HG03460 (cell line): ENCODE data around the gene RAC2.
"Not testable (repeated sequence)": the region's sequence is repeated elsewhere in the genome, so short reads cannot be mapped to it uniquely, and the experiment has no call there.

Source experiments
- ATAC-seq: cut with Tn5 transposase; IDR thresholded peaks from one replicate; pipeline ENCODE4 v1.9.1; 2021; ENCODE audit not compliant: unreplicated experiment

RAC2 gene

GRCh38 chr22:37206841-37207821 is 36.9 kb downstream of the RAC2 start:
- no peak for ATAC-seq

DNA sequence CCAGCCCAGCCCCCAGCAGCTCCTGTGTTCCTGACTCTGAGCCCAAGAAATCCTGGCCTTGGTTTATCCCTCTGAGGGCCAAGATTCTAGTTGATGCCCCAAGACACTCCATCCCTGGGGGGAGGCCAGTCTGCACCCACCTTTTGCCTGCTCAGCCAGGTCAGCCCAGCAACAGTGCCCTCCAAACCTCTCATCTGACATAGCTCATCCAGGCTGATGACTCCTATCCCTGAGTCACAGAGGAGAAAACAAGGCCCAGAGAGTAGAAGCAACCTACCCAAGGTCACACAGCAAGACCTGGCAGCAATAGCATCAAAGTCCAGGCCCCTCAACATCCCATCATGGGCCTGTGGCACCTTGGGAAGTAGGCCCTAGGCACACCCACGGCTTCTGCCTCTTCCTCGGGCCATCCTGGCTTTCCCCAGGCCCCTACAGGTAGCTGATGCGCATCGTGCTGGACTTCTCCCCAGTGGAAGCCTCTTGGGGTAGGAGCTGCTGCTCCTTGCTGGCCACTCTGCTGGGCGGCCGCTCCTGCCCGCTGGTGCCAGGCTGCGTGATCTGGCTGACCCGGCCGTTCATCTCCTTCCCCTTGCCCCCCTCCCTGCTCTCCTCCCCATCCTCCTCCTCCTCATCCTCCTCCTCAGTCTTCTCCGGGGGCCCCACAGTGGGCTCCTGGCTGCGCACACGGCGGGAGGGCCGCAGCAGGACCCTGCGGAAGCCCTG is 37.8 kb downstream of the RAC2 start:
- ATAC-seq = no peak

GRCh38 chr22:37205046-37205445 is 39.0 kb downstream of the RAC2 start:
- ATAC-seq = no peak

DNA sequence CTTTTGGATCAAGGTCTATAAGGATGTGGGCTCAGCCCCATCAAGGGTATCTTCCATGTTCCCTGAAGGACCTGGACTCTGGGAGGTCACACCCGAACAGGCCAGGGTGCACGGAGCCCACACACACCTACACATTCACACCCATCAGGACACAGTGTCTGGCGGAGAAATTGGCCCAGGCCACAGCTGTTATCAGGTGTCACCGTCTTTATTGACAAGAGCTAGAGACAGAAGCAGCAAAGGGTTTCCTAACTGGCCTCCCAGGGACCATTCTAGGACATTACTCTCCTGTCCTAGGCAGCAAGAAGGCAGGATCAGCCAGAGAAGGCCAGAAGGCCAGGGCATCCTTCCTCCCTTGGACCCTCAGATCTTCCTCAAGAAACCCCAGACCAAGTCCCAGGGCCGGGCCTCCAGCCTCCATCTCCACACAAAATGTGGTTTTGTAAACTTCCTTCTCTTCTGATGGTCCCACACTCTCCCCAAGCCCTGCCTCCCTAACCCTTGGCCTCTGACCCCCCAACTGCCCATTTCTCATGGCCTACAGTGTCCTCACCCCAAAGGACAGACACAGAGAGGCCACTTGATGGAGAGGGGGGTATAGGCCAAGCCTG is 39.9 kb downstream of the RAC2 start:
- ATAC-seq = no peak

DNA sequence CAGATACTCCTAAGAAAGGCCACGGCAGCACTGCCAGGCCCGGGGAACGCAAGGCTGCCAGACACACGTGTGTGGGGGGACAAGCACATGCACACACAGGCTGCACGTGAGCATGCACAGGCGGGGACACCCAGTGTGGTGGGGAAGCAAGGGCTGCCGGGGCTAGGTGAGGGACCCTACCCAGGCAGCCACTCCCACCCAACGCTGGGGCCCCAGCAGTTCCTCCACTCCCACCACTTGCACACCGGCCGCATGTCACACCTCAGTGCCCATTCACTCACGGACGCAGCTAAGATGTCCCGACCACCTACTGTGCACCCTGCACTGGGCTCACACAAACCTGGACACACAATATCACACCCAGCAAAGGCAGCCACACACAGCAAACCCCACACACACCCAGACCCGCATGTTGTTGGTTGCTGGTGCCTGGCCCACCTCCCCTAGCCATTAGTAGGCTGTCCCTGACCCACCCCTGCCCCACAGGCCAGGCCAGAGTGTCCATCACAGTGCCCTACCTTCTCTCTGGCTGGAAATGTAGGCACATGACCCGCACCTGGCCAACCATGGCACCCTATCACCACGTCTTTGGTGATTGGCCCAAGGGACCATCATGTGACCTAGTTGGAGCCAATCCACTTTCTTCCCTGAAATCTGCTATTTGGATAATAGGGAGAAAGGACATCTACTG is 40.6 kb downstream of the RAC2 start:
- ATAC-seq = no peak

GRCh38 chr22:37202716-37203115 is 41.4 kb downstream of the RAC2 start:
- ATAC-seq = no peak

GRCh38 chr22:37202001-37202555 is 42.0 kb downstream of the RAC2 start:
- ATAC-seq = no peak

DNA sequence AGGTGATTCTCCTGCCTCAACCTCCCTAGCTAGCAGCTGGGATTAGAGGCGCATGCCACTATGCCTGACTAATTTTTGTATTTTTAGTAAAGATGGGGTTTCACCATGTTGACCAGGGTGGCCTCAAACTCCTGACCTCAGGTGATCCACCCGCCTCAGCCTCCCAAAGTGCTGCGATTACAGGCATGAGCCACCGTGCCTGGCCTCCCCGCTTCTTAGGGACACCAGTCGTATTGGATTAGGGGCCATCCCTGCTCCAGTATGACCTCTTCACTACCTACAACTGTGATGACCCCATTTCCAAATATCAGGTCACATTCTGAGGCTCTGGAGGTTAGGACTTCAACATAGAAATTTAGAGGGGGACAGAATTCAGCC is 42.6 kb downstream of the RAC2 start:
- not testable (repeated sequence) for ATAC-seq

DNA sequence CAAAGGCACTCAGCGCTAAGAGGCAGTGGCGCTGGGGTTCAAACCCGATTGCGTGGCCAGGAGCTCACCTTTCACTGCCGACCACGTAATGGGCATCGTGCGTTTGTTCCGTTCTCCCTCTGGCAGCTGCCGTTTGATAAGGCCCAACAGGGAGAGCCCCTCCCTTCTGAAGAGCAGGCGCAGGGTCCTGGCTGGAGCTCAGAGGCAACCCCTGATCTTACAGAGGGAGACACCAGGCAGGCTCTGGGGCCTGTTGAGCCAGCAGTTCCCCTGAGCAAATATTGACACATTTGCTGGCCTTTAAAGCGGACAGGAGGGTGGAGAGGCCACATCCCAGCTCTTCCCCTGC is 44.3 kb downstream of the RAC2 start:
- ATAC-seq = no peak

- ATAC-seq = peak; percentile 87
Measured at GRCh38 chr22:37199103-37199759, 44.8 kb downstream of the RAC2 start.

- no peak for ATAC-seq
Measured at GRCh38 chr22:37198258-37199102, 45.6 kb downstream of the RAC2 start.

GRCh38 chr22:37197451-37198257 is 46.4 kb downstream of the RAC2 start:
- ATAC-seq = no peak

- ATAC-seq = no peak
Measured at GRCh38 chr22:37196539-37197450, 47.3 kb downstream of the RAC2 start.

- no peak for ATAC-seq
Measured at GRCh38 chr22:37195921-37196320, 48.1 kb downstream of the RAC2 start.

DNA sequence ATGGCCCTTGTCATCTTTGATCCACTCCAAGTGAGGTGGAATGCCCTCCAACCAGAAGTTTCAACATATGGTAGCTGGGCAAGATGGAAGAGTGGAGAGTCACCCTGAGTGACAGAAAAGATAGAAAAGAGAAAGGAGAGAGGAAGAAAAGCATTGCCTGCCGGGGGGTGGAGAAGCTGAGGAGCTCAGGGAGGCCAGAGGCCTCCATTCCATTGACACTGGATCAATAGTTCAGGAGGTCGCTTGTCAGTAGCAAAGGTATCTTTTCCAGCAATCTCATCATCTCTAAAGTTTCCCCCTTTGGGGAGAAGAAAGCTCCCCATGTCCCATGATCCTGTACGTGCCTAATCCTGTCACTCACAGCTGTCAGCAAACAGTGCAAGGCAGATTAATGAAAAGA is 49.3 kb downstream of the RAC2 start:
- no peak for ATAC-seq

- no peak for ATAC-seq
Measured at GRCh38 chr22:37193629-37194191, 50.4 kb downstream of the RAC2 start.

DNA sequence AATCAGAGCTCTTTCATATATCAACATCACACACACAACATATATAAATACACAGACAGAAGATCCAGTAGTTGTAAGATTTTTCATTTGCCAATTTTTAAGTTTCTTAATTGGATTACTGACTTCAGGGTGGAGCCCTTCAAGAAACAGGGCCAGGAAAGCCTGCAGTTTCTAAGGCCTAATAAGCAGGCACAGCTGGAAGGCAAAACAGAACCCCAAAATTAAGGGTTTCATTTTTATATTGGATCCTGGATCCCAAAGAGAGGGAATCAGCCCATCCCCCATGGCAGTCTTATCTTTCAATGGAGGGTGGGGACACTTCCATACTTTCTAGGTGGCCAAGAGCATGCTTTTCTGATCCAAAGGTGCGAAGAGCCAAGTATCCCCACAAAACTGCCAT is 51.3 kb downstream of the RAC2 start:
- no peak for ATAC-seq
